Gastroesophageal sphincter (tissue), 3 donors: ENCODE data around the gene PCK1.

Experiments
- EP300 ChIP-seq: sonication (generic); formaldehyde crosslinking; IDR thresholded peaks from one replicate; pipeline ENCODE4 v1.6.1; 2017; ENCODE audit warnings: antibody characterized with exemption, mild to moderate bottlenecking
- POLR2A ChIP-seq, 2 donors: fragments of 450-650 bp; IDR thresholded peaks; one replicate each; pipeline ENCODE4 v1.6.1; 2017; ENCODE audit warnings: antibody characterized with exemption in 2 of 2, mild to moderate bottlenecking in 2 of 2, moderate library complexity in 1 of 2
- POLR2AphosphoS5 ChIP-seq: sonication (generic); formaldehyde crosslinking; IDR thresholded peaks from one replicate; pipeline ENCODE4 v1.6.1; 2017; ENCODE audit warnings: antibody characterized with exemption
- TF ChIP-seq, protein P1 (sequence below), 4 experiments: fragments of 200-600 bp in 2 of 4; fragments of 450-650 bp in 2 of 4; sonication (generic) in 1 of 4; IDR thresholded peaks; one replicate each; pipeline ENCODE4 v1.5.1; 2017 to 2019; ENCODE audit warnings: antibody characterized with exemption in 4 of 4, mild to moderate bottlenecking in 2 of 4, moderate library complexity in 2 of 4

DNA sequence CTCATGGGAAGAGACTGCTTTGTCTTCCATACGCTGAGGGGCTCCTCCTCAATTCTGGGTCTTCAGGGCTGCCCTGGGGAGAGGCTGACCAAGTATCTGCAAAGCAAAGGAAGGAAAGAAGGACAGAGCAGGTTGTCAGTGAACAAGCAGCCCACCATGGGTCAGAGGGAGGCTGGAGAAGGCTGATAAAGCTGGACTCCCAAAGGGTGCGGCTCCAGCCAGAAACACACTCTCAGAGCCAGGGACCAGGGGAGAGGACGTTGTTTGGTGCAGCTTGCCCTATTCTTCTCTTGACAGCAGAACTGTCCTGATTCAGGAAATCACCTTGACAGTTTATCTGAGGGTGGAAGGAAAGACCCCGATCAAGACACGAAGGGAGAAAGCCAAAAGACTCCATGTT lies 25.6 kb upstream of the PCK1 start:
- no peak for TF ChIP-seq POLR2A (IDR thresholded peaks at IDR 0.05)
- TF ChIP-seq, protein P1, sequence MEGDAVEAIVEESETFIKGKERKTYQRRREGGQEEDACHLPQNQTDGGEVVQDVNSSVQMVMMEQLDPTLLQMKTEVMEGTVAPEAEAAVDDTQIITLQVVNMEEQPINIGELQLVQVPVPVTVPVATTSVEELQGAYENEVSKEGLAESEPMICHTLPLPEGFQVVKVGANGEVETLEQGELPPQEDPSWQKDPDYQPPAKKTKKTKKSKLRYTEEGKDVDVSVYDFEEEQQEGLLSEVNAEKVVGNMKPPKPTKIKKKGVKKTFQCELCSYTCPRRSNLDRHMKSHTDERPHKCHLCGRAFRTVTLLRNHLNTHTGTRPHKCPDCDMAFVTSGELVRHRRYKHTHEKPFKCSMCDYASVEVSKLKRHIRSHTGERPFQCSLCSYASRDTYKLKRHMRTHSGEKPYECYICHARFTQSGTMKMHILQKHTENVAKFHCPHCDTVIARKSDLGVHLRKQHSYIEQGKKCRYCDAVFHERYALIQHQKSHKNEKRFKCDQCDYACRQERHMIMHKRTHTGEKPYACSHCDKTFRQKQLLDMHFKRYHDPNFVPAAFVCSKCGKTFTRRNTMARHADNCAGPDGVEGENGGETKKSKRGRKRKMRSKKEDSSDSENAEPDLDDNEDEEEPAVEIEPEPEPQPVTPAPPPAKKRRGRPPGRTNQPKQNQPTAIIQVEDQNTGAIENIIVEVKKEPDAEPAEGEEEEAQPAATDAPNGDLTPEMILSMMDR (IDR thresholded peaks at IDR 0.05), result no peak
- TF ChIP-seq EP300, result no peak
- no peak for TF ChIP-seq POLR2AphosphoS5
